GM12878 (cell line): Measurements from ENCODE around the gene TNP2. TPM values are rescaled to one million over a fixed set of nuclear protein-coding genes. Genes with fewer than 3 reads are reported as not detected.

Experiments used
- ASH2L ChIP-seq: fragments of 300-600, 200-600 bp; sonication (generic); IDR thresholded peaks from 2 replicates; pipeline ENCODE4 v1.6.1; 2017; ENCODE audit warnings: low read depth, mild to moderate bottlenecking, borderline replicate concordance
- BHLHE40 ChIP-seq, 2 experiments: fragments of 450-650 bp in 1 of 2; IDR thresholded peaks; 2 replicates each; pipeline ENCODE4 v1.6.1; 2011 to 2017; ENCODE audit warnings: low read depth in 2 of 2, borderline replicate concordance in 1 of 2, improper control_type of control experiment in 1 of 2, low read length in 1 of 2, mild to moderate bottlenecking in 1 of 2
- CBX3 ChIP-seq: fragments of 200-600 bp; sonication (generic); IDR thresholded peaks from 2 replicates; pipeline ENCODE4 v1.6.1; 2016; ENCODE audit warnings: low read depth, borderline replicate concordance
- KLF5 ChIP-seq: fragments of 450-650 bp; IDR thresholded peaks from 2 replicates; pipeline ENCODE4 v1.6.1; 2014; ENCODE audit warnings: mild to moderate bottlenecking; ENCODE audit not compliant: partially characterized antibody
- MEF2B ChIP-seq: fragments of 450-650 bp; IDR thresholded peaks from 2 replicates; pipeline ENCODE4 v1.6.1; 2018; ENCODE audit warnings: mild to moderate bottlenecking, moderate library complexity; ENCODE audit not compliant: partially characterized antibody, poor library complexity, severe bottlenecking
- PML ChIP-seq: IDR thresholded peaks from 2 replicates; pipeline ENCODE4 v1.6.1; 2012; ENCODE audit warnings: low read length, inconsistent platforms
- POU2F2 ChIP-seq: IDR thresholded peaks from 3 replicates; pipeline ENCODE4 v1.6.1; 2011; ENCODE audit warnings: low read depth, mild to moderate bottlenecking, low read length, borderline replicate concordance
- RBBP5 ChIP-seq: fragments of 200-600 bp; sonication (generic); conservative IDR thresholded peaks from 2 replicates; pipeline ENCODE4 v1.6.1; 2016
- SIX5 ChIP-seq: IDR thresholded peaks from 2 replicates; pipeline ENCODE4 v1.6.1; 2011; ENCODE audit warnings: mild to moderate bottlenecking, low read depth, low read length, moderate library complexity; ENCODE audit not compliant: severe bottlenecking
- ZNF274 ChIP-seq: IDR thresholded peaks from one replicate; pipeline ENCODE4 v1.8.0; 2011; ENCODE audit not compliant: insufficient read length, insufficient read depth
- polyA plus RNA-seq, 11 experiments: library from polyadenylated mRNA; depleted of rRNA in 4 of 11; unstranded in 6 of 11; stranded (reverse) in 5 of 11; fragments of >200 nt; fragmentation: Nextera tagmentation in 4 of 11; fragmentation: Illumina TruSeq in 1 of 11; extraction: Ambion mirVana in 4 of 11; extraction: Trizol in 1 of 11; gene quantifications; 1 replicate in 1 of 11; 2 replicates in 10 of 11; pipeline versions ENCODE4 v1.2.1 to v1.2.3, GENCODE V29; 2011 to 2016; ENCODE audit warnings: inconsistent platforms in 2 of 11, missing spikeins in 2 of 11, low read depth in 1 of 11
- total RNA-seq, 4 experiments: library from RNA; depleted of rRNA in 3 of 4; stranded (reverse); fragments of >200 nt in 3 of 4; fragmentation: Illumina TruSeq in 1 of 4; extraction: Trizol in 1 of 4; gene quantifications; 2 replicates each; pipeline versions ENCODE4 v1.2.1 to v1.2.3, GENCODE V29; 2013 to 2021
- TF ChIP-seq, protein P1 (sequence below): fragments of 450-650 bp; IDR thresholded peaks from 2 replicates; pipeline ENCODE4 v1.6.1; 2017; ENCODE audit warnings: borderline replicate concordance

The TNP2 gene
- total and polyA plus RNA-seq, 10 of the 15 experiments (the other 5 are each of a cell fraction or from before 2014, with no cell fraction given), result not detected

DNA sequence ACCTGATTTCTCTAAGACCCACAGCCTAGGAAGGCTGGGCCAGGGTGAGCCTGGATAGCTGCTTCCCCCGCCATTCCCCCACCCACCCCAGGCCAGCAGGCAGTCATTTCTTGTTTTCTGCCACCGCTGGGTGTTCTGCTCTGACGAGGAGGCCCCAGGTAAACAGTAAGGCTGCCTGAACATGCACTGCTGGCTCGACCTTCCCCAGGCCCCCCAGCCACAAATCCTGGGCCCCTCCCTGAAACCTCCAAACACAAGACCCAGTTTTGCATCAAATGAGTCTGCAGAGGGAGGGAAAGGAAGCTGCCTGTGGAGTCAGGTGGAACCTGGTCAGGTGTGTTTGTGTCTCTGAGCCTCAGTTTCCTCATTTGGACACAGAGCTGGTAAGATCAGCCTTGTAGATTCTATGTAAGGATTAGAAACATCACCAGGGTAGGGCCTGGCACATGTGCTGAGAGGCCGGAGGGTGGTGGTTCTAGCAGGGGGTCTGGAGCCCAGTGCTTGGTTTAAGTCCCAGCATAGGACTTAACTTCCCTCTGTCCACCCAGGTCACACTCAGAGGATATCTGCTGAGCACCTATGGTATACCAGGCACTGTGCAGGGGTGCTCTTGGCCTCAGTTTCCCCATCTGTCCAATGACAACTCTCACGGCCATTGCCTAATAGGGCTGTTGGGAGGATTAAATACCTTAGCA lies 30.9 kb upstream of the TNP2 start (continued):
- TF ChIP-seq CBX3, result no peak
- TF ChIP-seq ASH2L, result no peak
- TF ChIP-seq, protein P1, sequence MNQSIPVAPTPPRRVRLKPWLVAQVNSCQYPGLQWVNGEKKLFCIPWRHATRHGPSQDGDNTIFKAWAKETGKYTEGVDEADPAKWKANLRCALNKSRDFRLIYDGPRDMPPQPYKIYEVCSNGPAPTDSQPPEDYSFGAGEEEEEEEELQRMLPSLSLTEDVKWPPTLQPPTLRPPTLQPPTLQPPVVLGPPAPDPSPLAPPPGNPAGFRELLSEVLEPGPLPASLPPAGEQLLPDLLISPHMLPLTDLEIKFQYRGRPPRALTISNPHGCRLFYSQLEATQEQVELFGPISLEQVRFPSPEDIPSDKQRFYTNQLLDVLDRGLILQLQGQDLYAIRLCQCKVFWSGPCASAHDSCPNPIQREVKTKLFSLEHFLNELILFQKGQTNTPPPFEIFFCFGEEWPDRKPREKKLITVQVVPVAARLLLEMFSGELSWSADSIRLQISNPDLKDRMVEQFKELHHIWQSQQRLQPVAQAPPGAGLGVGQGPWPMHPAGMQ, result no peak
- no peak for TF ChIP-seq ZNF274
- no peak for TF ChIP-seq RBBP5
- no peak for TF ChIP-seq SIX5
- TF ChIP-seq POU2F2, result no peak
- TF ChIP-seq BHLHE40 (IDR thresholded peaks at IDR 0.05; ENCODE audit: borderline replicate concordance in 1 of 2, low read depth in 2 of 2, low read length in 1 of 2), result no peak
- TF ChIP-seq KLF5, result no peak
- no peak for TF ChIP-seq PML
- no peak for TF ChIP-seq MEF2B
- TF ChIP-seq, all 136 proteins: peak for 6
